Central memory CD4-positive, alpha-beta T cell (primary cell): ENCODE measurements around the gene ARHGAP22.

Experiments
- DNase-seq: peaks from one replicate; pipeline ENCODE4 v3.0.0; 2022

The ARHGAP22 gene

GRCh38 chr10:48495282-48496045 is 109.4 kb downstream of the ARHGAP22 start:
- no peak for DNase-seq

GRCh38 chr10:48494611-48495010 is 110.3 kb downstream of the ARHGAP22 start:
- no peak for DNase-seq

DNA sequence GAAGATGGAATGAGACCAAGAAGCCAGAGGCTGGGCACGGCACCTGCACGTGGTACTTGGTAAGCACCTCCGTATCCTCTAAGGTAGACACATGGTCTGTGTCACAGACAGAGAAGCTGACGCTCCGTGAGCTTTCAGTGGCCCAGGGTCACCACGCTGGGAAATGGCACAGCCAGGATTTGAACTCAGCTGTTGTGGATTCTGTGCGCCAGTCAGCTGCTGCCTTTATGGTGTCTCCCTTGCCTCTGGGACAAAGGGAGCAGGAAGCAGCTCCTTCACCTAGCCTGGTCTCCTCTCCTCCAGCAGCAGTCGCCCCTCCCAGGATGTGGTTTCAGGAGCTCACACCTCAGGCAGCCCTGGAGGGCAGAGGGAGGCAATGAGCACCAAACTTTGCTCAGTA is 110.8 kb downstream of the ARHGAP22 start:
- DNase-seq: no peak

DNA sequence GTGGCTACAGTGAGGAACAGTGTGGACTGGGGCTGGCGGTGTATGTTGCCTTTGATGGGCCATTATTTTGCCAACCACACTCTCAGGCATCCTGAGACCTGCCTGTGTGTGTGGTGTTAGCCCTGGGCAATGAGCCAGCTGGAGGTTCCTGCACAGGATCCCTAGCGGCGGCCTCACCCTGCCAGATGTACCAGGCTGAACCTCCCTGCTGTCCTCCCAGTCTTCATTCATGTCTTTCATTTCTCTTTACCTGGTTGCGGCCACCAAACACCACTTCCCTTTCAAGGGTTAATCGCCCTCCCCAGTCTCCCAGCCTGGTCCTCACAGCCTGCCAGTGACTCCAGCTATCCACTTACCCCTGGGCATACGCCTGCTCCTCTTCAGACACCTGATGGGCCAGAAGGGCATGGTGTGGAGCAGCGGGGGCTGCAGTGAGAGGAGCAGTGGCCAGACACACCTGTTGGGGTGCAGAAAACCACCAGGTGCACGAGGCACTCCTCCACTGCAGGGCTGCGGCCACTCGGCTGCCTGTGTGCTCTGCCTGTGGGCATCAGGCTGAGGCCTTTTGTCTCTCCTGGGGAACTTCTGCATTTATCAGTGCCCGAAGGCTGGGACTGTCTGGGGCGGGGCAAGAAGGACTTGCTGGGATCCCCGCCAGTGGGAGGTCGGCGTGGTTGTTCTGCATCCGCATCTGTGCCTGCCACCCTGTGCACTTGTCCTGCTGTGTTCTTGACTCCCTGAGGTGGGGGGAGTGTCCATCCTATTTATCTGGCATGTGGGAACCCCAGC is 111.6 kb downstream of the ARHGAP22 start:
- DNase-seq: no peak

- DNase-seq: no peak
Measured at GRCh38 chr10:48492201-48492600, 112.7 kb downstream of the ARHGAP22 start.

GRCh38 chr10:48491392-48492139 is 113.3 kb downstream of the ARHGAP22 start:
- no peak for DNase-seq

- DNase-seq: no peak
Measured at GRCh38 chr10:48490946-48491345, 113.9 kb downstream of the ARHGAP22 start.

GRCh38 chr10:48490571-48490940 is 114.3 kb downstream of the ARHGAP22 start:
- no peak for DNase-seq

GRCh38 chr10:48489099-48489498 is 115.8 kb downstream of the ARHGAP22 start:
- DNase-seq: no peak

GRCh38 chr10:48487244-48487643 is 117.6 kb downstream of the ARHGAP22 start:
- DNase-seq: no peak

- DNase-seq: no peak
Measured at GRCh38 chr10:48485711-48486110, 119.2 kb downstream of the ARHGAP22 start.

DNA sequence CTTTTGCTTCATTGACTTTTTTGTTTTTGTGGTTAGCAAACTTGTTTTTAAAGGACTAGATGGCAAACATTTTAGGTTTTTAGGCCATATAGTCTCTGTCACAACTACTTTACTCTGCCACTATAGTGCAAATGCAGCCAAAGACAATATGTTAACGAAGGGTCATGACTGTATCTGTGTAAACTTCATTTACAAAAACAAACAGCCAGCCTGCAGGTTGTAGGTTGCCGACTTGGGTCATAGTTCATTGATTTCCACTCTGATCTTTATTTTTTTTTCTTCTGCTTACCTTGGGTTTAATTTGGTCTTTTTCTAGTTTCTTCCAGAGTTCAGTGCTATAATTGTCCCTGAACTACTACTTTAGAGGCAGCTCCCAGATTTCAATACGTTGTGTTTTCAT is 120.0 kb downstream of the ARHGAP22 start:
- DNase-seq: no peak

GRCh38 chr10:48482207-48482606 is 122.7 kb downstream of the ARHGAP22 start:
- DNase-seq: no peak

DNA sequence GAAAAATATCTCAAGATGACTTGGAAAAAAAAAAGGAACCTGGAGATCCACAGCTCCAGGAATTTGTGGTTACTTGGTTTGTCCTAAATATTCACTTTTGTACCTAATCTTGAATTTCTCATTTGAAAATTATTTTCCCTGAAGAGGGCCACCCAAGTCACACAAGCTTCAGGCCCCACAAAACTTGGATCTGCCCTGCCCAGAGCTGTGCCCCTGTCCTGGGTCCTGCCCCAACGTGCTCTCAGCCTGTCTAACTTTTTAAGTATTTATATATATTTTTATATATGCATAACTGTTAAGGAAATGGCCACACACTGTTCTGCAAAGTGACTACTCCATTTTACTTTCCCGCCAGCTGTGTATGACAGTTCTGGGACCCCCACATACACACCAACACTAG is 123.5 kb downstream of the ARHGAP22 start:
- DNase-seq: no peak

DNA sequence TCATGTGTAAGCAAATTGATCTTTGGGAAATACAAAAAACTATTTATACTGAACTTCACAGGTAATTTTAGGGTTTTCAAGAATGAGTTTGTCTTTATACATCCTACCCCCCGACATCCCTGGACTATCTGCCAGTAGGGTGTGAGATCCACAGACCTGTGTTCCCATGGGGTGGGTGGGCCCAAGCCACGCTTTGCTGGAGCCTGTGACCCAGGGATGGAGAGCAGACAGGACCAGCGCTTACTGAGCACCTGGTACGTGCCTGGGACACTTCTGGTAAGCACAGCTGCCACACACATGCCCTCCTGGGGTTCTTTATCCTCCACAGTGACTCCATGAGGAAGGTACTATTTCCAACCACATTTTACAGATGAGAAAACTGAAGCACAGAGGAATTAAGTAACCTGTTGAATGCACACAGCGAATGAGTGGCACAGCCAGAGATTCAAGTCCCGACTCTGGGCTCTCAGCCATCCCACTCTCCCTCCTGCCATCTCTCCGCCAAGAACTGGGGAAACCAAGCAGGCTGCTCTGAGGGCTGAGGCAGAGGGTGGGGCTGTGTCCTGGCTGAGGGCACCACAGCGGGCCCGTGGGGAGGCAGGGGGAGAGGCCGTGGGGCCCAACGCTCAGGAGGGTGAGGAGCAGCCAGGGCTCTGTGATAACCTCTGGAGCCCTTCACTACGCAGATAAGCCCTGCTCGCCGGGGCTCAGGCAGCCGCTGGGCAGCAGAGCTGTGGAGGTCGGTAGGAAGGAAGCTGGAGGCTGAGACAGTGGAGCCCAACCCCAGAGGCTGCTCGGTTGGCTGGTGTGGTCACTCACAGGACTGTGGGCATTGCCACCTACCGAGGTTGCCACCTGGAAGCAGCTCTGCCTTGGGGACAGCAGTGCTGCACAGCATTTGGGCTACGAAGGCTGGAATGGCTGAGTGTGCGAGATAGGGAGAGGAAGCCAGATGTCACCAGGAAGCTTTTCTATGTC is 124.2 kb downstream of the ARHGAP22 start:
- no peak for DNase-seq

GRCh38 chr10:48478980-48479811 is 125.7 kb downstream of the ARHGAP22 start:
- no peak for DNase-seq

DNA sequence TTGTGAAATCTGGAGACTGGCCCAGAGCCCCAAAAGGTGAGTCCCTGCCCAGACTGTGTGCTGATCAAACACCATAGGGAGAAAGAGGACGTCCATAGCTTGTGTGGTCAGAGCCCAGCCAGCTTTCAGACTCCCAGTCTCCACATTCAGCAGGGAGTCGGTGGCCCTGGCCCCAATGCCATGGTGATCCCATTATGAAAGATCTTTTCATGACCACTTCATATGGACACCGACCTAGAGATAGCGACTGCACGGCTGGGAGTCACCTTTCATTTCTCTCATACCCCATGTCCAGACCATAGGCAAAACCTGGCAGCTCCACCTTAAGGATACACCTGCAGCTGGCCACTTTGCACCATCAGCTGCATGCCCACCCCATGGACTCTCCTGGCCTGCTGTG is 126.4 kb downstream of the ARHGAP22 start:
- DNase-seq: no peak

DNA sequence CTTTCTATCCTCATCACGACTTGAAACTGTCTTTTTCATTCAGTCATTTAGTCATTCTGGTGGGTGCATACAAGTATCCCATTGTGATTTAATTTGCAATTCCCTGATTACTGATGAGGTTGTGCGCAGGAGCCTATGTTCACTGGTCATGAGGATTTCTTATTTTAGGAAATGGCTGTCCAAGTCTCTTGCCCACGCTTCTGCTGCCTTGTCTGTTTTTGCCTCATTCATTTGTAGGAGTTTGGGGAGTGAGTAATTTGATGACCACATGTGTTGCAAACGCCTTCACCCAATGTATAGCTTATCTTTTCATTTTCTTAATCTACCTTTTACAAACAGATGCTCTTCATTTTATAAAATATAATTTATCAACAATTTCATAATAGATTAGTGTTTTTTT is 127.3 kb downstream of the ARHGAP22 start:
- DNase-seq: no peak

- no peak for DNase-seq
Measured at GRCh38 chr10:48477141-48477540, 127.7 kb downstream of the ARHGAP22 start.

DNA sequence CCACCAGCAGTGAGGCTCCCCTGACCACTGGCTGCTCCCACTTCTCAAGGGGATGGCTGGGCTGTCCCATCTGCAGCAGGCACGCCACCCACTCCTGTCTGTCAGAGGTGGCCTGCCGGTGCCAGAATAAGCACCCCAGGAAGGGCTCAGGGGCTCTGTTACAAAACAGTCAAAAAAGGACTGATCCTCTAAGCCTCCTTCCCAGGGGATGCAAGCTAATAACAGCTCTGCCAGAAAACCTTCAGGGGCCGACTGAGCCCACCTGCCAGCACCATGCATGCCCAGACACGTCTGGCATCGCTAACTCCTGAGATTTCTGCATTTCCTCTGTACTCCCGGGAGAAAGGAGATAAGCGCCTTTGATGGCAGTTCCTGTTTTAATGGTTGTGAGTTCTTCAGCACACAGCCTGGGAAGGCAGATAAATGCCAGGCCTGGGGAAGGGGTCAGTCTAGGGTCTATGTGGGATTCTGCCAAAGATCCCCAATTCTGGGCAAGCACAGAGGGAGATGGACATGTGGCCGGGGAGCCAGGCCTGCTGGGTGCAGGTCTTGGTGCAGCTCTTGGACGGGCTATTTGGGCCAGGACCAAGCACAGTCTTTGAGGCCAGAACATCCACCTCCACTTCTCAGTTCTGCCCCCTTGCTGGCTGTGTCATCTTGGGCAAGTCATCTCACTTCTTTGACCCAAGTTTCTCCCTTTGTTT is 128.4 kb downstream of the ARHGAP22 start:
- no peak for DNase-seq

DNA sequence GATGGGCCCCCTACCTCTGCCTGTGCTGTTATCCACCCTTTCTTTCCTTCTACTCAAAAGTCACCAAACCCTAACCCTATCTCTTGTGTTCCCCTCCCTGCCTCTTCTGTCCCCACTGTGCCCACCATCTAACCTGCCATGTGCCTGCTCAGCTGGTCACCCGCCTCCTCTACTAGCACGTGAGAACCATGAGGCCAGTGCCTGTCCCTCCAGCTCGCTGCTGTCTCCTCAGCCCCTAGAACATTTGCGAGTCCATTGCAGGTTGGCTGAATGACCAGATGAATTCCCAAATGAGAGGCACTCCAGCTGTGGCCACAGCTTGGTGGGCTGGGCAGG is 129.0 kb downstream of the ARHGAP22 start:
- no peak for DNase-seq
